HFFc6 (cell line): ENCODE measurements around the gene CDK13. TPM values are rescaled to one million over a fixed set of nuclear protein-coding genes. Genes with fewer than 3 reads are reported as not detected.
A peak's percentile ranks its signal among the peaks of the same experiment; 100 is the strongest.
"Not testable (repeated sequence)": the region's sequence is repeated elsewhere in the genome, so short reads cannot be mapped to it uniquely, and the experiment has no call there.

Source experiments
- DNase-seq: peaks from one replicate; pipeline ENCODE4 v3.0.0-alpha.2; 2018
- H3K27ac Mint-ChIP-seq: 2 replicates; pipeline ENCODE4 v1.8.0; 2020; ENCODE audit warnings: mild to moderate bottlenecking, mixed read lengths
- H3K27me3 Mint-ChIP-seq: 2 replicates; pipeline ENCODE4 v1.8.0; 2021; ENCODE audit warnings: mild to moderate bottlenecking, moderate library complexity, mixed read lengths; ENCODE audit not compliant: insufficient read depth
- H3K36me3 Mint-ChIP-seq: 2 replicates; pipeline ENCODE4 v1.8.0; 2021; ENCODE audit warnings: low read depth, mixed read lengths
- H3K4me1 Mint-ChIP-seq: 2 replicates; pipeline ENCODE4 v1.8.0; 2020; ENCODE audit warnings: low read depth, mixed read lengths
- H3K4me3 Mint-ChIP-seq: 2 replicates; pipeline ENCODE4 v1.8.0; 2020; ENCODE audit warnings: mild to moderate bottlenecking, moderate library complexity, mixed read lengths
- H3K9me3 Mint-ChIP-seq: 2 replicates; pipeline ENCODE4 v1.8.0; 2020; ENCODE audit warnings: mild to moderate bottlenecking, mixed read lengths
- CTCF ChIP-seq: fragments of 200-600 bp; sonication (generic); IDR thresholded peaks from 2 replicates; pipeline ENCODE4 v1.5.0; 2021; ENCODE audit warnings: antibody characterized with exemption, mild to moderate bottlenecking
- total RNA-seq, 6 experiments: library from RNA; stranded (reverse); fragmentation: NEBNext Ultra II Directional; extraction: Animal tissue kit (Norgen Biotek cat#: 25700); gene quantifications; 2 replicates in 1 of 6; 3 replicates in 5 of 6; pipeline ENCODE4 v1.2.3, GENCODE V29; 2021

Gene CDK13
- total RNA-seq, 6 experiments from 2014 or later = 28.8 to 31.7 (median 30.2) TPM

- Mint-ChIP-seq H3K4me3 (no peak overlapping the region), H3K27ac (no peak overlapping the region), H3K36me3 (no peaks in the 10 kb centered on the region), H3K9me3 (peaks cover 4% of the 10 kb centered on the region; the same call in 1 of the 2 replicates), H3K4me1 (peaks cover 8% of the 10 kb centered on the region), H3K27me3 (peaks cover 8% of the 10 kb centered on the region)
- DNase-seq = peak; percentile 31
- no peak for TF ChIP-seq CTCF
These were observed 39.8 kb upstream of the CDK13 start for GRCh38 chr7:39910108-39910869.

GRCh38 chr7:39911167-39911566, 38.9 kb upstream of the CDK13 start:
- Mint-ChIP-seq H3K27me3 (peaks cover 6% of the 10 kb centered on the region), H3K27ac (no peak overlapping the region), H3K9me3 (peaks cover 4% of the 10 kb centered on the region; the same call in 1 of the 2 replicates), H3K4me3 (no peak overlapping the region), H3K36me3 (no peaks in the 10 kb centered on the region), H3K4me1 (peaks cover 8% of the 10 kb centered on the region)
- TF ChIP-seq CTCF = peak; percentile 14; the same call in 1 of the 2 replicates
- no peak for DNase-seq

- not testable (repeated sequence) for H3K27ac Mint-ChIP-seq, H3K4me1 Mint-ChIP-seq, H3K9me3 Mint-ChIP-seq, H3K36me3 Mint-ChIP-seq, DNase-seq, H3K4me3 Mint-ChIP-seq
- peaks cover 22% of the 10 kb centered on the region for H3K27me3 Mint-ChIP-seq
These were observed 34.2 kb upstream of the CDK13 start for GRCh38 chr7:39915847-39916246.

GRCh38 chr7:39919646-39920045, 30.4 kb upstream of the CDK13 start:
- peaks cover 36% of the 10 kb centered on the region for H3K27me3 Mint-ChIP-seq
- H3K4me1 Mint-ChIP-seq = no peaks in the 10 kb centered on the region
- H3K9me3 Mint-ChIP-seq = no peaks in the 10 kb centered on the region
- no peak for DNase-seq
- no peak for TF ChIP-seq CTCF
- no peaks in the 10 kb centered on the region for H3K36me3 Mint-ChIP-seq
- H3K4me3 Mint-ChIP-seq = no peak overlapping the region
- no peak overlapping the region for H3K27ac Mint-ChIP-seq

GRCh38 chr7:39921506-39922175, 28.4 kb upstream of the CDK13 start:
- DNase-seq = no peak
- Mint-ChIP-seq H3K27ac (no peak overlapping the region), H3K4me1 (no peaks in the 10 kb centered on the region)

More at GRCh38 chr7:39921506-39922175, 28.4 kb upstream of the CDK13 start:
- H3K27me3 Mint-ChIP-seq = peaks cover 34% of the 10 kb centered on the region
- H3K9me3 Mint-ChIP-seq = no peaks in the 10 kb centered on the region
- H3K36me3 Mint-ChIP-seq = no peaks in the 10 kb centered on the region
- H3K4me3 Mint-ChIP-seq = no peak overlapping the region
- no peak for TF ChIP-seq CTCF
